Astrocyte (in vitro differentiated cells and primary cell): ENCODE data around the gene SLC25A21.

Experiments
- EZH2 ChIP-seq: IDR thresholded peaks from 2 replicates; pipeline ENCODE4 v1.6.1; 2012; ENCODE audit warnings: mild to moderate bottlenecking, low read length, inconsistent platforms; ENCODE audit not compliant: insufficient read depth
- TF ChIP-seq, protein P1 (sequence below): IDR thresholded peaks from 2 replicates; pipeline ENCODE4 v1.5.1; 2011; ENCODE audit warnings: low read depth, mild to moderate bottlenecking, inconsistent platforms, low read length, moderate library complexity; ENCODE audit not compliant: insufficient read depth

DNA sequence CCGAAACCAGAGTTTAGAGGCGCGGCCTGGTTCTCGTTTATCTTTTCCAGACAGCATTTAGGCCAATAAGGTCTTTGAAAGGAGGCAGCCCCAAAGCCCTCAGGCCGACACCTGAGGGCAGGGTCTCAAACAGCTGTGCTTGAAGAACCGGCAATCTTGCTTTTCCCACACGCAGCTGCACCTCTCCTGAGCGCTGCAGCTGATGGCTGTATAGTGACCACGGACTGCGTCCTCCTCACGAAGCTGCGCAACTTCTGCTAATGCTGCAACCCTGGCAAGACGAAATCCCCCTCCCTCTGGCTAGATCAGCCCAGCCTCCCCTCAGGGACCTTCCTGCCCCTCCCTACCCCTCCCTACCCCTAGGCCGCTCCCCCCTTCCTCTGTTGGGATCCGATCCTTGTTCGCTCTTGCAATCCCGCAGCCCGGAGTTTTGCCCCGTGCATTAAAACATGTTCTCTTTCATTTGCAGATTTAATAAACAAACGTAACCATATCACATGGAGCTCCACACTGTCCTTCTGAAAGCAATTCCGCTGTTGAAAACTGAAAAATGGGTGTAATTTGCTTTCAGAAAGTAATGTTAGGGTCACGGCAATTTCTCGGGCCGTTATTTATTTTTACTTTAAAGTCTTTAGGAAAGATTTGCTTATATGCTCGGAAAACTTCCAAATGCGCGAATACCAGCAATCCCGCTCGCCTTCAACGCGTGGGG lies 515.6 kb downstream of the SLC25A21 start:
- TF ChIP-seq, protein P1, sequence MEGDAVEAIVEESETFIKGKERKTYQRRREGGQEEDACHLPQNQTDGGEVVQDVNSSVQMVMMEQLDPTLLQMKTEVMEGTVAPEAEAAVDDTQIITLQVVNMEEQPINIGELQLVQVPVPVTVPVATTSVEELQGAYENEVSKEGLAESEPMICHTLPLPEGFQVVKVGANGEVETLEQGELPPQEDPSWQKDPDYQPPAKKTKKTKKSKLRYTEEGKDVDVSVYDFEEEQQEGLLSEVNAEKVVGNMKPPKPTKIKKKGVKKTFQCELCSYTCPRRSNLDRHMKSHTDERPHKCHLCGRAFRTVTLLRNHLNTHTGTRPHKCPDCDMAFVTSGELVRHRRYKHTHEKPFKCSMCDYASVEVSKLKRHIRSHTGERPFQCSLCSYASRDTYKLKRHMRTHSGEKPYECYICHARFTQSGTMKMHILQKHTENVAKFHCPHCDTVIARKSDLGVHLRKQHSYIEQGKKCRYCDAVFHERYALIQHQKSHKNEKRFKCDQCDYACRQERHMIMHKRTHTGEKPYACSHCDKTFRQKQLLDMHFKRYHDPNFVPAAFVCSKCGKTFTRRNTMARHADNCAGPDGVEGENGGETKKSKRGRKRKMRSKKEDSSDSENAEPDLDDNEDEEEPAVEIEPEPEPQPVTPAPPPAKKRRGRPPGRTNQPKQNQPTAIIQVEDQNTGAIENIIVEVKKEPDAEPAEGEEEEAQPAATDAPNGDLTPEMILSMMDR, result no peak
- no peak for TF ChIP-seq EZH2
